Tibial nerve (tissue), 3 donors: ENCODE results near the gene IBA57.

Experiments
- POLR2A ChIP-seq, 2 donors: fragments of 450-650 bp; IDR thresholded peaks; one replicate each; pipeline ENCODE4 v1.6.1; 2017; ENCODE audit warnings: antibody characterized with exemption in 2 of 2, mild to moderate bottlenecking in 2 of 2, moderate library complexity in 2 of 2
- TF ChIP-seq, protein P1 (sequence below), 5 experiments: fragments of 200-600 bp in 3 of 5; fragments of 450-650 bp in 2 of 5; sonication (generic) in 3 of 5; IDR thresholded peaks; one replicate each; pipeline ENCODE4 v1.5.1; 2016 to 2019; ENCODE audit warnings: antibody characterized with exemption in 5 of 5, mild to moderate bottlenecking in 3 of 5, moderate library complexity in 2 of 5

GRCh38 chr1:228210712-228211530, 45.3 kb downstream of the IBA57 start:
- no peak for TF ChIP-seq POLR2A (IDR thresholded peaks at IDR 0.05)
- TF ChIP-seq, protein P1, sequence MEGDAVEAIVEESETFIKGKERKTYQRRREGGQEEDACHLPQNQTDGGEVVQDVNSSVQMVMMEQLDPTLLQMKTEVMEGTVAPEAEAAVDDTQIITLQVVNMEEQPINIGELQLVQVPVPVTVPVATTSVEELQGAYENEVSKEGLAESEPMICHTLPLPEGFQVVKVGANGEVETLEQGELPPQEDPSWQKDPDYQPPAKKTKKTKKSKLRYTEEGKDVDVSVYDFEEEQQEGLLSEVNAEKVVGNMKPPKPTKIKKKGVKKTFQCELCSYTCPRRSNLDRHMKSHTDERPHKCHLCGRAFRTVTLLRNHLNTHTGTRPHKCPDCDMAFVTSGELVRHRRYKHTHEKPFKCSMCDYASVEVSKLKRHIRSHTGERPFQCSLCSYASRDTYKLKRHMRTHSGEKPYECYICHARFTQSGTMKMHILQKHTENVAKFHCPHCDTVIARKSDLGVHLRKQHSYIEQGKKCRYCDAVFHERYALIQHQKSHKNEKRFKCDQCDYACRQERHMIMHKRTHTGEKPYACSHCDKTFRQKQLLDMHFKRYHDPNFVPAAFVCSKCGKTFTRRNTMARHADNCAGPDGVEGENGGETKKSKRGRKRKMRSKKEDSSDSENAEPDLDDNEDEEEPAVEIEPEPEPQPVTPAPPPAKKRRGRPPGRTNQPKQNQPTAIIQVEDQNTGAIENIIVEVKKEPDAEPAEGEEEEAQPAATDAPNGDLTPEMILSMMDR (IDR thresholded peaks at IDR 0.05): no peak
